Gastroesophageal sphincter (tissue), 4 donors: Measurements from ENCODE around the gene MARK3. TPM values are rescaled to one million over a fixed set of nuclear protein-coding genes. Genes with fewer than 3 reads are reported as not detected.

Source experiments
- ATAC-seq: fragments of 150-250 bp; one replicate; pipeline ENCODE4 v1.9.1; 2016; ENCODE audit warnings: mild to moderate bottlenecking, moderate library complexity
- H3K27ac ChIP-seq, 4 donors: fragments of 200-600 bp; sonication (generic) in 3 of 4; 1 replicate in 3 of 4; 2 replicates in 1 of 4; pipeline ENCODE4 v1.5.1; 2016 to 2019
- H3K27me3 ChIP-seq: fragments of 200-600 bp; sonication (generic); one replicate; pipeline ENCODE4 v1.5.1; 2019
- H3K36me3 ChIP-seq, 2 donors: fragments of 200-600 bp; sonication (generic); one replicate each; pipeline ENCODE4 v1.5.1; 2019; ENCODE audit warnings: control low read depth in 1 of 2
- H3K4me1 ChIP-seq, 3 donors: fragments of 200-600 bp; sonication (generic); 1 replicate in 2 of 3; 2 replicates in 1 of 3; pipeline ENCODE4 v1.5.1; 2016 to 2019; ENCODE audit warnings: control low read depth in 2 of 3
- H3K4me3 ChIP-seq, 2 donors: fragments of 200-600 bp; sonication (generic); one replicate each; pipeline ENCODE4 v1.5.1; 2019; ENCODE audit warnings: mild to moderate bottlenecking in 1 of 2, moderate library complexity in 1 of 2
- H3K9me3 ChIP-seq, 3 donors: fragments of 200-600 bp; sonication (generic); one replicate each; pipeline ENCODE4 v1.5.1; 2017 to 2019; ENCODE audit warnings: control low read depth in 2 of 3
- EP300 ChIP-seq: sonication (generic); formaldehyde crosslinking; IDR thresholded peaks from one replicate; pipeline ENCODE4 v1.6.1; 2017; ENCODE audit warnings: antibody characterized with exemption, mild to moderate bottlenecking
- POLR2A ChIP-seq, 2 donors: fragments of 450-650 bp; IDR thresholded peaks; one replicate each; pipeline ENCODE4 v1.6.1; 2017; ENCODE audit warnings: antibody characterized with exemption in 2 of 2, mild to moderate bottlenecking in 2 of 2, moderate library complexity in 1 of 2
- POLR2AphosphoS5 ChIP-seq: sonication (generic); formaldehyde crosslinking; IDR thresholded peaks from one replicate; pipeline ENCODE4 v1.6.1; 2017; ENCODE audit warnings: antibody characterized with exemption
- WGBS, 2 donors: methylation state at CpG; one replicate each; pipeline ENCODE4 v1.1.5; 2018; ENCODE audit warnings: low coverage in 1 of 2; 5-methylcytosine and 5-hydroxymethylcytosine counted together
- total RNA-seq, 4 donors: library from RNA; depleted of rRNA; stranded (reverse); fragments of >200 nt; gene quantifications; one replicate each; pipeline ENCODE4 v1.1.0, GENCODE V29; 2016
- TF ChIP-seq, protein P1 (sequence below), 4 experiments: fragments of 200-600 bp in 2 of 4; fragments of 450-650 bp in 2 of 4; sonication (generic) in 1 of 4; IDR thresholded peaks; one replicate each; pipeline ENCODE4 v1.5.1; 2017 to 2019; ENCODE audit warnings: antibody characterized with exemption in 4 of 4, mild to moderate bottlenecking in 2 of 4, moderate library complexity in 2 of 4

MARK3 gene
- total RNA-seq, 4 donors from 2014 or later: 65.1 to 127 (median 70.4) TPM

DNA sequence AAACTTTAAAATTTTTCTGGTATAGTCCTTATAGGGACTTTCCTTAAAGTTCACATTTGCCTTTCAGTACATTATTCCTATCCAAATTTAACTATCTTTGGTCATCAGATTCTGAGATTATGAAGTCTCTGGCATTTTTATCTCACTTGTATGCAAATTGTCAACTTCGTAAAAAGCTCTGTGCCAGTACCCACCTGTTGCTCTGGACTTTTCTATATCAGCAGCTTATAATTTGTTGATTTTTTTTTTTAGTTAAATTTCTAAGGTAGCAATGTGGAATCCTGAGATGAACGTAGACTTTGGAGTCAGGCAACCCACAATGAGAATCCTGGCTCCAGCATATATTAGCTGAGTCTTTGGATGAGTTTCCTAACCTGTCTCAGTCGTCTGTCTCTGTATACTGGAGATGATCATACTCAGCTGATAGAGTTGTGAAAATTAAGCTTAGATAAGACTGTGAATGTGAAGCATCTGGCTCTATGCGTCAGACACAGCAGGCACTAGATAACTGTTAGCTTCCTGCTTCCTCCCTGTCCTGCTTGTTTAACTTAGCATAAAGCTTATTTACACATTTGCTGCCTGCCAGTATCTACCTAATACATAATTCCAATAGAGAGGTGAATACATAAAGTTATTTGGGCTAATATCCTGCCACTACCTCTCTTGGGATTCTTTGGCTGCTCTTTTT lies 59.8 kb downstream of the MARK3 start:
- H3K36me3 ChIP-seq: peaks cover 0 to 5% of the 10 kb centered on the region in 2 donors
- H3K27ac ChIP-seq: no peak overlapping the region
- H3K9me3 ChIP-seq: no peaks in the 10 kb centered on the region
- no peak for ATAC-seq
- no peaks in the 10 kb centered on the region for H3K27me3 ChIP-seq
- TF ChIP-seq, protein P1, sequence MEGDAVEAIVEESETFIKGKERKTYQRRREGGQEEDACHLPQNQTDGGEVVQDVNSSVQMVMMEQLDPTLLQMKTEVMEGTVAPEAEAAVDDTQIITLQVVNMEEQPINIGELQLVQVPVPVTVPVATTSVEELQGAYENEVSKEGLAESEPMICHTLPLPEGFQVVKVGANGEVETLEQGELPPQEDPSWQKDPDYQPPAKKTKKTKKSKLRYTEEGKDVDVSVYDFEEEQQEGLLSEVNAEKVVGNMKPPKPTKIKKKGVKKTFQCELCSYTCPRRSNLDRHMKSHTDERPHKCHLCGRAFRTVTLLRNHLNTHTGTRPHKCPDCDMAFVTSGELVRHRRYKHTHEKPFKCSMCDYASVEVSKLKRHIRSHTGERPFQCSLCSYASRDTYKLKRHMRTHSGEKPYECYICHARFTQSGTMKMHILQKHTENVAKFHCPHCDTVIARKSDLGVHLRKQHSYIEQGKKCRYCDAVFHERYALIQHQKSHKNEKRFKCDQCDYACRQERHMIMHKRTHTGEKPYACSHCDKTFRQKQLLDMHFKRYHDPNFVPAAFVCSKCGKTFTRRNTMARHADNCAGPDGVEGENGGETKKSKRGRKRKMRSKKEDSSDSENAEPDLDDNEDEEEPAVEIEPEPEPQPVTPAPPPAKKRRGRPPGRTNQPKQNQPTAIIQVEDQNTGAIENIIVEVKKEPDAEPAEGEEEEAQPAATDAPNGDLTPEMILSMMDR (IDR thresholded peaks at IDR 0.05): no peak
- TF ChIP-seq POLR2AphosphoS5: no peak
- no peak for TF ChIP-seq EP300
- no peak for TF ChIP-seq POLR2A (IDR thresholded peaks at IDR 0.05)
- 53 to 61% methylated on average over 4 of the region's 4 CpGs for WGBS, 2 donors
- peaks cover 0 to 36% (median 3%) of the 10 kb centered on the region in 3 donors for H3K4me1 ChIP-seq
- H3K4me3 ChIP-seq: no peak overlapping the region

DNA sequence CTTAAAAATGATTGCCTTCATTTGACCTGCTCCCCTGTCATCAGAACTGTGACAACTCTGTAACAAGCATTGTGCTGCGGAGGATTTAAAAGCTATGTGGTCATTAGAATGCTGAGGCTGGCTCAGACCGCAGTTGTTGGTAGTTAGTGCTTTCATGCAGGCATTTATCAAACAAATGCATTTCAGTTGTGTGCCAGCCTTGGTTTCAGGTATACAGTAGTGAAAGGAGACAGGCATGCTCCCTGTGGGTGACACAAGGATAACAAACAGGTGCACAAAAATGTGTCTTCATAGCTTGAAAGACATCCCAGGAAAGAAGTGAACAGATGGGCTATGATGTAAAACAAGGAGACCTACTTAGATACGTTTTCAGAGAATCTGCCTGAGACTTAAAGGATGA lies 60.6 kb downstream of the MARK3 start:
- no peak overlapping the region for H3K4me3 ChIP-seq
- H3K9me3 ChIP-seq: no peaks in the 10 kb centered on the region
- TF ChIP-seq, protein P1 (IDR thresholded peaks at IDR 0.05): no peak
- no peak for TF ChIP-seq POLR2A (IDR thresholded peaks at IDR 0.05)
- no peak for TF ChIP-seq EP300
- no peak for TF ChIP-seq POLR2AphosphoS5
- H3K27ac ChIP-seq: no peak overlapping the region
- peaks cover 0 to 36% (median 3%) of the 10 kb centered on the region in 3 donors for H3K4me1 ChIP-seq
- 69% methylated on average over 3 of the region's 3 CpGs; no CpG with 5 or more reads in 1 of the 2 donors for WGBS, 2 donors
- no peaks in the 10 kb centered on the region for H3K27me3 ChIP-seq
- H3K36me3 ChIP-seq: no peaks in the 10 kb centered on the region
- no peak for ATAC-seq

DNA sequence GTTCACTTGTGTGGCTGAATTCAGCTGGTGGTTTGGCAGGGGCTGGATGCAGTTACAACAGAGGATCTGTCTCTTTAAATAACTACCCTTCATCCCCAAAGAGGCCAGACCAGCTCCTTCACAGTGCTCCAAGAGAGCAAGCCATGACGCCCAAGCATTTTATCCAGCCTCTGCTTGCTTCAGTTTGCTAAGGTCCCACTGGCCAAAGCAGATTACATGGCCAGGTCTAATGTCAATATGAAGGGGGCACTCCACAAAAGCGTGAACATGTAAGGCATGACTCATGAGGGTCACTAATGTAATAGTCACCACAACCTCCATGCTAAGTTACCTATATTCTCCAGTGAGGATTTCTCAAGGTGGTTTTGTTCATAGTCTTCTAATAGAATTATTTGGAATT lies 62.9 kb downstream of the MARK3 start:
- ATAC-seq: no peak
- H3K27me3 ChIP-seq: no peaks in the 10 kb centered on the region
- no peak overlapping the region for H3K4me3 ChIP-seq
- WGBS, 2 donors: 80% methylated on average over 2 of the region's 2 CpGs; no CpG with 5 or more reads in 1 of the 2 donors
- H3K36me3 ChIP-seq: peaks cover 0 to 4% of the 10 kb centered on the region in 2 donors
- H3K9me3 ChIP-seq: no peaks in the 10 kb centered on the region
- no peak overlapping the region for H3K27ac ChIP-seq
- TF ChIP-seq POLR2A (IDR thresholded peaks at IDR 0.05) (no peak), POLR2AphosphoS5 (no peak), EP300 (no peak)
- TF ChIP-seq, protein P1 (IDR thresholded peaks at IDR 0.05): no peak
- H3K4me1 ChIP-seq: peaks cover 0 to 36% (median 3%) of the 10 kb centered on the region in 3 donors

GRCh38 chr14:103449634-103450161 lies 64.5 kb downstream of the MARK3 start:
- no peak for TF ChIP-seq EP300
- TF ChIP-seq, protein P1 (IDR thresholded peaks at IDR 0.05): no peak
- no peak for TF ChIP-seq POLR2A (IDR thresholded peaks at IDR 0.05)
- TF ChIP-seq POLR2AphosphoS5: no peak
- H3K4me1 ChIP-seq: peaks cover 0 to 36% (median 3%) of the 10 kb centered on the region in 3 donors
- 79 to 91% methylated on average over 1 to 2 of the region's 2 CpGs for WGBS, 2 donors
- no peaks in the 10 kb centered on the region for H3K9me3 ChIP-seq
- no peaks in the 10 kb centered on the region for H3K27me3 ChIP-seq
- H3K4me3 ChIP-seq: no peak overlapping the region
- no peak overlapping the region for H3K27ac ChIP-seq
- ATAC-seq: no peak
- peaks cover 0 to 15% of the 10 kb centered on the region in 2 donors for H3K36me3 ChIP-seq

GRCh38 chr14:103450416-103450815 lies 65.2 kb downstream of the MARK3 start:
- H3K4me3 ChIP-seq: no peak overlapping the region
- H3K27me3 ChIP-seq: no peaks in the 10 kb centered on the region
- 23 to 46% methylated on average over 2 of the region's 2 CpGs for WGBS, 2 donors
- peaks cover 0 to 31% (median 3%) of the 10 kb centered on the region in 3 donors for H3K4me1 ChIP-seq
- ATAC-seq: no peak
- peaks cover 0 to 15% of the 10 kb centered on the region in 2 donors for H3K36me3 ChIP-seq
- H3K9me3 ChIP-seq: no peaks in the 10 kb centered on the region
- no peak overlapping the region for H3K27ac ChIP-seq
- no peak for TF ChIP-seq POLR2AphosphoS5
